NB4 (cell line): ENCODE results near the gene AGPAT3.

Source experiments
- DNase-seq: peaks from one replicate; pipeline ENCODE4 v3.0.0; 2010; ENCODE audit warnings: low read depth
- H3K4me3 ChIP-seq: one replicate; pipeline ENCODE4 v1.5.1; 2011; ENCODE audit warnings: mild to moderate bottlenecking, low read depth, low read length, moderate library complexity
- CTCF ChIP-seq: IDR thresholded peaks from one replicate; pipeline ENCODE4 v1.5.1; 2012; ENCODE audit warnings: low read depth, low read length
- MYC ChIP-seq: IDR thresholded peaks from 2 replicates; pipeline ENCODE4 v1.6.1; 2011; ENCODE audit warnings: low read depth, low read length
- POLR2A ChIP-seq: IDR thresholded peaks from 2 replicates; pipeline ENCODE4 v1.6.1; 2011; ENCODE audit warnings: mild to moderate bottlenecking; ENCODE audit not compliant: insufficient read length; ENCODE audit errors: extremely low read depth
- TF ChIP-seq, protein P1 (sequence below): IDR thresholded peaks from 2 replicates; pipeline ENCODE4 v1.6.1; 2011; ENCODE audit warnings: low read depth, low read length

AGPAT3 gene

GRCh38 chr21:43949499-43950208 is 84.6 kb downstream of the AGPAT3 start:
- no peak overlapping the region for H3K4me3 ChIP-seq
- no peak for DNase-seq
- TF ChIP-seq MYC = no peak
- TF ChIP-seq, protein P1, sequence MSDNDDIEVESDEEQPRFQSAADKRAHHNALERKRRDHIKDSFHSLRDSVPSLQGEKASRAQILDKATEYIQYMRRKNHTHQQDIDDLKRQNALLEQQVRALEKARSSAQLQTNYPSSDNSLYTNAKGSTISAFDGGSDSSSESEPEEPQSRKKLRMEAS = no peak
- TF ChIP-seq POLR2A = no peak

- H3K4me3 ChIP-seq = no peak overlapping the region
- no peak for DNase-seq
- no peak for TF ChIP-seq POLR2A
- TF ChIP-seq MYC = no peak
- TF ChIP-seq, protein P1 = no peak
- TF ChIP-seq CTCF = no peak
Observed at GRCh38 chr21:43950481-43950880, 85.5 kb downstream of the AGPAT3 start.

DNA sequence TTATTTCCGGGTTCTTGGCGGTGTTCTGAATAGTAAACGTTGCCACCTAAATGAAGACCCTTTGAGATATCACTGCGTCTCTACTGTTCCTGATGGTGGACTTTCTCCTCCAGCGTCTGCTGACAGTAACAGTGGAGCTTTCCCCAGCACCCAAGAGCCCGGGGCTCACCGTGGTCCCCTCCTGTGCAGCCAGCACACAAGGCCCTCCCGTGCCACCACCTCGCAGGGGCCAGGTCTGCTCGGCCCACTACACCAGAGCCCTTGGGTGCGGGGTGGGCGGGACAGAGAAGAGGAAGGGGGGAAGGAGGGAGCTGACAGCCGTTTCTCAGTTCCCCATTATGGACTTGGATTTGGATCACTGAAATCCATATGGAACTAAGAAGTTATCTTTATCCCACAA is 85.9 kb downstream of the AGPAT3 start:
- TF ChIP-seq, protein P1 = no peak
- no peak for TF ChIP-seq CTCF
- TF ChIP-seq POLR2A = no peak
- no peak for TF ChIP-seq MYC
- no peak for DNase-seq
- H3K4me3 ChIP-seq = no peak overlapping the region

DNA sequence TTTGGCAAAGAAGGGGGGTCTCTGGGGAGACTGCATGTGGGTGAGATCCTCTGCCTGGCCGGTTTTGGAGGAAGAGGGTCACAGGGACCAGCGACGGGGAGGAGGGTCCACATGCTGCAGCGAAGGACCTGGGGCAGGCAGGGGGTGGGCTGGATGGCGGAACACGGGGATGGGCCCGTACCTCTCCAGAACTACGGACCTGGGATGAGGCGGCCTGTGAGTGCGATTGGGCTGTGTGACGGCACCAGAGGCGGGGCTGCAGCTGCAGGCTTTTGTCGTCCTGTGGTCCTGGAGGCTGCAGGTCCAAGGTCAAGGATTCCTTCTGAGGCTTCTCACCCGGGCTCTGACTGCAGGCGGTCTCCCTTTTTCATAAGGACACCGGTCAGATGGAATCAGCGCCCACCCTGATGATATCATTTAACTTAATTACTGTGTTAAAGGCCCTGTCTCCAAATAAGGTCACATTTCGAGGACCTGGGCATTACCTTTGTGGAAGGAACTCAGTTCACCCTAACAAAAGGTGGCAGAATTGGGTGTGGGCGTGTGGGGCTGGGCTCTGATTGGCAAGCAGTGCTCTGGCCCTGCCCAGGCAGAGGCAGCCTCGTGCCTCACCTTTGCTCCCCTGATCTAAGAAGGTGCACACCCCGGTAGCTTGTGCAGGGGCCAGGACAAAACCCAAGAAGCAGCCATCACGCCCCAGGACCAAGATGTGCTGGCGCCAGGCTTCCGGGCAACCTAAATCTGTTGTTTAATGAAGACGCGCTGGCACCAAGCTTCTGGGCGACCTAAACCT is 87.1 kb downstream of the AGPAT3 start:
- no peak overlapping the region for H3K4me3 ChIP-seq
- TF ChIP-seq, protein P1 = no peak
- TF ChIP-seq MYC (no peak), POLR2A (no peak), CTCF (no peak)
- no peak for DNase-seq

DNA sequence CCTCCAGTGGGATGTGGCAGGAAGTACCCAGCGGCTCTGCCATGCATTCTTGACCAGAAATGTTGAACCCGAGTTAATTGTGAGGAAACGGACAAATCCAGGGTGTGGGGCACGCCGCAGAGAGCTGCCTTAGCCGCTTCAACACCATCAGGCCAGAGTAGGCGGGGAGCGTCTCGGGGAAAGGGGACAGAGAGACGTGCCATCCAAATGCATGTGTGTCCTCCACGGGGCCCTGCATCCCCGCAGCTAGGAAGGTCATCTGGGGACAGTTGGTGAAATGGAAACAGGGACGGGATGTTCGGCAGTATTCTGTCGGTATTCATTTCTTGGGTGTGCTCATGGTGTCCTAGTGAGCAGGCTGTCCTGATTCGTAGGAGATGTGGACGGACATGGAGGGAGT is 88.0 kb downstream of the AGPAT3 start:
- H3K4me3 ChIP-seq = no peak overlapping the region
- no peak for TF ChIP-seq MYC
- no peak for TF ChIP-seq POLR2A
- TF ChIP-seq CTCF = no peak
- TF ChIP-seq, protein P1 = no peak
- no peak for DNase-seq

- no peak for TF ChIP-seq POLR2A
- TF ChIP-seq CTCF = no peak
- TF ChIP-seq, protein P1 = no peak
- TF ChIP-seq MYC = no peak
- no peak overlapping the region for H3K4me3 ChIP-seq
Observed at GRCh38 chr21:43954042-43954441, 89.0 kb downstream of the AGPAT3 start.

More at GRCh38 chr21:43954042-43954441, 89.0 kb downstream of the AGPAT3 start:
- DNase-seq = no peak
